ENCODE results near the gene USF3.

The USF3 gene

DNA sequence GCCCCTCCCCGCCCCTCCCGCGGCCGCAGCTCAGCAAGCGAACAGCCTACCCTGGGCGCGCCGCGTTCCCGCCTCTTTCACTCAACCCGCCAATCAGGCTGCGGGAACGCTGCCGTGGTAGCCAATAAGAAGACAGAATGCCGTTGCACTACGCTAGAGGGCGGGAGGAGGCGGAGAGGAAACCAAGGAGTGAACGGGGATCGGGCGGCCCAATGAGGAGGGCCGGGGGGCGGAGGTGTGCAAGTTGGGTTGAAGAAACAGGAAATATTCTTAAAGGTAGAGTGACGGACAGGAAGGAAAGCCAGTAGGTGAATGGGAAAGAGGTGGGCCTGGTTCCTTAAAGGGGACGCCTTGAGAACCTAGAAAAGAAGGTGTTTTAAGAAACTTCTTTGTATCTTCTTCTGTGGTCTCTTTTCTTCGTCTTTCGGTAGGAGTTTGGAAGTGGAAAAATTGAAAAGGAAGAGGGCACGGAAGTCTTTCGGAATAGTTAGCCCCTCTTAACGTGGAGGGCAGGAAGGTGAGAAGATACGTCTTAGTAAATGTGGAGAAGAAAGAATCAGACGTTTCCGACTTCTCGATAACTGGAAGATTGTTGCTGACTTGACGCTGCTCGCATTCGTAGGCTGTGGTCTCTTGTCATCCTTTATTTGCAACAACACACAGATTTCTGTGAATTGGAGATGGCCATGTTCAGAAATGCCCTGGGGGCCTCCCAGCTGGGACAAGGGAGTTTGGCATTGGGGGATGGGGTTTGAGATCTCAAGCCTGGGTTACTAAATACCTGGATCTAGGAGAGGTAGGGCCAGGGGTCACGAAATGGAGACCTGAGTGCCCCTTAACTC, 437 bp upstream of the USF3 start:
- DNase-seq, result peak; percentile 99

DNA sequence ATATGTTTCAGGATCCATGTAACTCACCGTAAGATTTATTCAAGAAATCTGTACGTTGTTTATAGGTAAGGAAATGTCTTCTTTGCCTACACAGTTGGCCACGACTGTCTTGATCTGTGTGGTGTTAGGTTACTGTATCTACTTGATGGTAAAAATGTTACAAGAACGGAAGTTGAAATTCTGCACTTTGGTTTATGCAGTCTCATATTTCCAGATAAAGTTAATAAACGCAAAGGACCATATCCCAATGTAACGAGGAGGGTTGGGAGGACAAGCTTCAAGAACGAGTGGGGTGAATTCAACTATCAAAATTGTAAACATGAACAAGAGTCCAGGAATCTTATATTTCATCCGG, 1.0 kb downstream of the USF3 start:
- DNase-seq, result no peak

DNA sequence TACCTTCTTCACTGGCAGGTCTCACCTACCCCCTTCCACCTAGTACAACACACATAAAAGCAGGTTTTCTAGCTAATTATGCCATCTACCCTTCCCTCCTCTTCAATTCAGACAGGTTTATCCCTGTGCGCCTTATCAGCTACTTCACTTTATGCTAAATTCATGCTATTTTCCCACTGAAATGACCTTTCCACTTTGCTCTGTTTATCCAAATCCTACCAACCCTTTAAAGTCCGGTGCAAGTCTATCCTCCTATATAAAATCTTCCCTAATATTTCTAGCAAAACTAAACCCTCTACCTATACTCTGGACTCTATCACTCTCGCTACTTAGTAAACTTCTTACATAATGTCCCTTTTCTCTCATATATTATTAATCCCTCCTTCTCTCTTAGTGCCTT, 6.0 kb downstream of the USF3 start:
- no peak for DNase-seq

DNA sequence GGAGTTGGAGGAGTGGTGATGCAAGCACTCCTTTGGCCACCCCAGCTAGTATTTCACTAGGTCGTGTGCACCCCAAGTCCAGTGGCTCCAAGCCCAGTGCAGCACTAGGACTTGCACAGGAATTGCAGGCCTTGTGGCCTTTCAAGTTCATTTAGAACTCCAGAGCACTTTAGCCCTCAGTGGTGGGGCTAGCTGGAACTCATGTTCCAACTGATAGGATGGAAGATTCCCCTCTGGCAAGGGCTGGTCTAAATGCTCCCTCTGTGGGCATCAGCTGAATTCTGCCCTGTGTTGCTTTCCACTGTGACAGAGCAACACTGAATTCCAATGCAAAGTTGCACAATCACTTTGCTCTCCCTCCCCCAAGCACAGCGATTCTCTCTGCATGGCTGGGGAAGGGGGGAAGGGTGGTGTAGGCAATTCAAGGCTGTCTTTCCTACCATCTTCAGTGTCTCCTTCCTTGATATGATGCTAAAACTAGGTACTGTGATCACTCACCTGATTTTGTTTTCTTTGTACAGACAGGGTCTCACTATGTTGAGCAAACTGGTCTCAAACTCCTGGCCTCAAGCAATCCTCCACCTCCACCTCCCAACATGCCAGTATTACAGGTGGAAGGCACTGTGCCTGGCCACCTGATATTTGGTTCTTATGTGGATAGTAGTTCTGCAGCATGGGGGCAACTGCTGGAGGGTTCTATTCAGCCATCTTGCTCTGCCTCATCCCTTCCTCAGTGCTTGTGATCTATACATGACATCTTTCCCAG, 10.3 kb downstream of the USF3 start:
- DNase-seq, result peak; percentile 51

DNA sequence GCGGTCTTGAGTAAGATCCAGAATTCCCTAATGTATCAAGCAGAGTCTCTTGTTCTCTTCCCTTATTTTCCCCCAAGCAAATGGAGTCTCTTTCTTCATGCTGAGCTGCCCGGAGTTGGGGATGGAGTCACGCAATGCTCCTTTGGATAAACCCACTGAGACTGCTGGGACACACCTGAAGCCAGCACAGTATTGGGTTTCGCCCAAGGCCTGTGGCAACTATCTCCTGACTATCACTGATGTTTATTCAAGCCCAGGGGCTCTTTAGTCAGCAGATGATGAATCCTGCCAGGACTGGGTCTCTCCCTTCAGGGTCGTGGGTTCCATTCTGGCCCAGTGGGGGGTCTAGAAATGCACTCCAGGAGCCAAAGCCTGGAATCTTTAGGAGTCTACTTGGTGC, 11.3 kb downstream of the USF3 start:
- DNase-seq, result no peak

GRCh38 chr3:113684271-113684819, 12.1 kb downstream of the USF3 start:
- DNase-seq, result no peak

DNA sequence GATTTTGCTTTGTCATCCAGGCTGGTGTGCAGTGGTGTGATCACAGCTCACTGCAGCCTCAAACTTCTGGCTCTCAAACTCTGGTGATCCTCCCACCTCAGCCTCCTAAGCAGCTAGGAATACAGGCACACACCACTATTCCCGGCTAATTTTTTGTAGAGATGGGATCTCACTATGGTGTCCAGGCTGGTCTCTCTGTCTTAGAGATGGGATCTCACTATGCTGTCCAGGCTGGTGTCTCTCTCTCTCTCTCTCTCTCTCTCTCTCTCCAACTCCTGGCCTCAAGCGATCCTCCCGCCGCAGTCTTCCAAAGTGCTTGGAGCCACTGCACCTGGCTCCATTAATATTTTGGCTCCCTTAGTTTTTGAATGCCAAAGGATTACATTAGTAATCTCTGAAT, 17.7 kb downstream of the USF3 start:
- no peak for DNase-seq

- DNase-seq, result no peak
These were observed 18.7 kb downstream of the USF3 start for GRCh38 chr3:113677737-113678136.

GRCh38 chr3:113676261-113676660, 20.2 kb downstream of the USF3 start:
- no peak for DNase-seq

DNA sequence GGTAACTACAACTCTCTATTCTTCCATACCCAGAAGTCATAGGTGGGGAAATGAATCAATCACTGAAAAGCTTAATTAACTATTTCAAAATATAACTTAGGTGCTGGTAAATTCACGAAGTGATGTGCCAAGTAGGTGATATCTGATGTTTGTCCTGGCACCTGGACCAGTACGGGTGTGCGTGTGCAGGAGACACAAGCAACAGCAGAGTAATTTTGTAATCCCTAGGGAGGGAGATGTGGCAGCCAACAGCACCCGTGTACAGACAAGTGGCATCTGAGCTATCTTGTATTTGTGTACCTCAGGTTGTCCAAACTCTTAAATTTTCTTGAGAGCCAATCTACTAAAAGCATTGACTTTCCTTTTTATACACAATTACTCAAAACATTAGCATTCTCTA, 22.8 kb downstream of the USF3 start:
- no peak for DNase-seq

- DNase-seq, result no peak
These were observed 28.4 kb downstream of the USF3 start for GRCh38 chr3:113668015-113668414.

- DNase-seq, result no peak
These were observed 31.8 kb downstream of the USF3 start for GRCh38 chr3:113664523-113665094.

GRCh38 chr3:113663761-113664160, 32.7 kb downstream of the USF3 start:
- DNase-seq, result no peak

DNA sequence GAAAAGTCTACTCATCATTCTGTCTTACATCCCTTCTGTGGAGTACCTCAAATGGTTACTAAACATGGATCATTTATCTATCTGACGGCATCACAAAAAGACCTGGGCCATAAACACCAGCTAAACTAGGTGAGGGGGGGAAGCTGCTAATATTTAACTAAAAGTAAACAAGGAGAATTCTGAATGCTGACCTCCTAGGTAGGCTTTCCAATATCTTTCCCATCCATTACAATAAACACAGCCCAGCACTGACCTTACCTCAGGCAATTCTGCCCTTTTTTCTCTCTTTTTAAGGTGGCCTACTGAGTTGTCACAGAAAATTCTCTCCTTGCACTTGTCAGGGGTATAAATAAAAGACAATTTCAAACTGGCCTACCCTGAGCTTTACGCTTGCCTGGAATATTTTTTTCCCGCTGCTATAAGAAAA, 33.1 kb downstream of the USF3 start:
- DNase-seq, result no peak

DNA sequence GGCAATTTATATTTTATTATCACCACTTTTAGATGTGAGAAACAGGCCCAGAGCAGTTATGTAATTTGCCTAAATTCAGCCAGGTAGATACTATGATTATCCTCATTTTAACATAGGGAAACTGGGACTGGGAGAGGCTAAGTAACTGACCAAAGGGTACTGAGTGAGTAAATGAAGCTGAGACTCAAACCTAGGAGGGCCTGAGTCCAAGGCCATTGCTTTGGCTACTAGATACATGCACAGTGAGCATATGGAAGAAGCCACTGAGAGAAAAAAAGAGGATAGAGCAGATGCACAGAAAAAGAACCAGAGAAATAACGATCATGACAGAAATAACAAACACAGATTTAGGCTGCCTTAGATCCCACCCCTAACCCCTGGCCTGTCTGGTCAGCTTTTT, 33.6 kb downstream of the USF3 start:
- DNase-seq, result no peak

DNA sequence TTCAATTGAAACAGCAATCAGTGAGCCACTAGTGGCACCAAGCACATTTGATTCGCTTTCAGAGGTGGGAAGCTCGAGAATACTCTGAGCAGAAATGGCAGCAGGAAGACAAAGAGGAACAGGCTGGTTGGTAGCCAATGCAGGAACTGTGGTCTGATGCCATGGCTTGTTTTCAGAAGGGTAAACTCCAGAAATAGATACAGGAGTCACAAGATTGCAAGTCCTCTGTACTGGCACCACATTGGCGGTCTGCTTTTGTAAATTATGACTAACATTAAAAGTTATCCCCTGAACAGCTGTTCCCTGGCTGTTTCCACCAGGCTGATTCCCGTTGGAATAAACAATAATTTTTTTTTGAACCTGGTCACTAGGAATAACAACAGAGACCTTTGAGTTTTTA, 35.5 kb downstream of the USF3 start:
- DNase-seq, result no peak

DNA sequence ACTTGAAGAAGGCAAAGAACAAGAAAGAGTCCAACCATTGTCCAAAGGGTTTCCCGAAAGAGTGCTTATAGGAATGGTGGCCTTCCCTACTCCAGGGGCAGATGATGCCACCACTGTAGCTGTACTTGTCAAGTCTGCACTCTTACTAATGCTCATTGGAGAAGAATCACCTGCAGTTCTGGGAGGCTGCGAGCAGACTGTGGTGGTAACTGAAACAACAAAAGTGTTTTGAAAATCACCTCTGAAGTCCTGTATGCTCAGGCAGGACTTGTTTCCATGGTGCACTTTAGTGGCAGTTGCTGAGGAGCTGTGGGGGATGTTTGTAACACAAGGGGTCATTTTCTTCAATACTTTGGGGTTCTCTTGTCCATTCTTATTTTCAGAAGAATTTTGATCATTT, 36.0 kb downstream of the USF3 start:
- no peak for DNase-seq

GRCh38 chr3:113659996-113660395, 36.4 kb downstream of the USF3 start:
- no peak for DNase-seq

GRCh38 chr3:113659101-113659541, 37.3 kb downstream of the USF3 start:
- no peak for DNase-seq

- DNase-seq, result no peak
These were observed 38.3 kb downstream of the USF3 start for GRCh38 chr3:113658107-113658506.

DNA sequence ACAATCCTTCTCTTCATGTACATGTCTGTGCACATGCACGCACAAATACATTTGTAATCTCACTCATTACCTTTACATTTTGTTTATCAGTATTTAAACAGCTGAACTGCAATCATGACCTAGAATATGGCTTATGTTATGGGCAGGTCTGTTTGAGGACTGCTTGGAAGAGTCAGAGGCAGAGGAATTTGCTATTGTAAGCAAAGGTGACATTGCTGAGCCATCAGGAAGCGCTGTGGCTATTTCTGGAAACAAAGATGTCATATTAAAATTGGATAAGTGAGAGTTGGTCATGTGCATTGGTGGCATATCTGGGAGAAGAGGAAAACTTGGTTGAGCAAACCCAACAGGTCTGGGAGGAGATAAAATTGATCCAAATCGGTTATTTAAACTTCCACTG, 41.6 kb downstream of the USF3 start:
- no peak for DNase-seq

DNA sequence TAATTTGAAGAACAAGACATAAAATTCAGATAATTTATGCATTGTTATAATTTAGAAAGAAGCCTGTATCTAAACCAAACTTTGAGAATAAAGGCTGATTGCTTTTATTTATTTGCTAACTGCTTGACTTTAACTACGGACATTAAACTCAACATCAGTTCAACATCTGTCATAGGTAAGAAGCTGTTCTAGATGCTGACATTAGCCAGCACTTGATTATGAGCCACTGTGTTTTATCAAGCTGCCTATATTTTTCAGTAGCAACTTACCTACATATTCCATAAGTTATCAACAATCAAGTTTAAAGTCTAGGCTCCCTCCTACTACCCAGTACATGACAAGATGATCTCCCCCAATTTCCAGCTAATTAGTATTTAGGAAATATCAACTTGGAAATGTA, 42.1 kb downstream of the USF3 start:
- no peak for DNase-seq

DNA sequence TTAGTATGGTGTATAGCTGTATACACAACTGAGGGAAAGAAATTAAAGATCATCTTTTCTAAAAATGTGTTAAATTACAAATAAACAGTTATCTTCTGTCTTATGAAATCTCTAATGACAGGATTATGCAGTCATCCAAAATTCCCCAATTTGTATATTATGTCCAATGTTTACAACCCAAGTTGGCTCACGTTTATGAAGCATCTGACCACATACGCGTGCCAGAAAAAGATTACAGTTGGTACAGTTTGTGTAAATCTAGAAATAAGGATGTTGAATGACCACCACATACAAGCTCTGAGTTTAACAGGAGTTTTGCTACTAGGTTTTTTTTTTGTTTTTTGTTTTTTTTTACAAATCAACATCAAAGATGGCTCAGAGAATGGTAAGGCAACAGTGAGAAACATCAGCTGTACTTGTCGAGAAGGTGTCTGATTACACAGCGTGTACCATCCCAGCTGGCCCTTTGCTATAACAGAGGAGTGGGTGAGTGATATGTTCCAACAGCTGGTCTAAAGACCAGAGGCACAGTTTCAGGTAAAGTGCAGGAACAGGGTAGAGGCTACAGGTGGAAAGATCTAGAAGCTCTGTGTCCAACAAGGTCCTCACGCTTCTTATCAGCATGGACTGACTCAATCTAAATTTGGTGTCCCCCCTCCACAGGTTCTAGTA, 47.1 kb downstream of the USF3 start:
- no peak for DNase-seq

Measured in NCI-H226 (cell line).